MCF 10A (cell line): Measurements from ENCODE around the gene ALOX12B. TPM values are rescaled to one million over a fixed set of nuclear protein-coding genes. Genes with fewer than 3 reads are reported as not detected.

Experiments used
- BruUV-seq: library from RNA; stranded (reverse); fragments of 400-500 nt; replicated peaks from 2 replicates; lab custom pipeline; 2021; lab: Mats Ljungman, UMichigan
- CTCF ChIA-PET: fragments of 300-600 bp; sonication (Branson Sonifier 250); formaldehyde crosslinking; extraction: SDS; loops from one replicate; lab custom pipeline; 2021; ENCODE audit warnings: antibody characterized with exemption, inconsistent platforms; lab: Yijun Ruan, JAX
- POLR2A ChIA-PET: fragments of 300-600, 350-650 bp; sonication (Branson Sonifier 250); formaldehyde crosslinking; extraction: SDS; loops from one replicate; lab custom pipeline; 2020; ENCODE audit warnings: antibody characterized with exemption, inconsistent platforms; lab: Yijun Ruan, JAX
- DNase-seq: peaks from one replicate; pipeline ENCODE4 v3.0.0-alpha.2; 2018; ENCODE audit not compliant: unreplicated experiment
- H3K27ac Mint-ChIP-seq: one replicate; pipeline ENCODE4 v1.8.0; 2022; ENCODE audit warnings: mild to moderate bottlenecking, low read depth, mixed read lengths; ENCODE audit not compliant: unreplicated experiment
- H3K27me3 Mint-ChIP-seq: one replicate; pipeline ENCODE4 v1.8.0; 2022; ENCODE audit warnings: mixed read lengths; ENCODE audit not compliant: insufficient read depth, unreplicated experiment
- H3K36me3 Mint-ChIP-seq: one replicate; pipeline ENCODE4 v1.8.0; 2022; ENCODE audit warnings: mild to moderate bottlenecking, moderate library complexity, mixed read lengths; ENCODE audit not compliant: insufficient read depth, unreplicated experiment
- H3K4me1 Mint-ChIP-seq: one replicate; pipeline ENCODE4 v1.8.0; 2022; ENCODE audit warnings: mixed read lengths; ENCODE audit not compliant: insufficient read depth, unreplicated experiment
- H3K4me3 Mint-ChIP-seq: one replicate; pipeline ENCODE4 v1.8.0; 2022; ENCODE audit warnings: mild to moderate bottlenecking, moderate library complexity, mixed read lengths; ENCODE audit not compliant: unreplicated experiment
- H3K9me3 Mint-ChIP-seq: one replicate; pipeline ENCODE4 v1.8.0; 2022; ENCODE audit warnings: mixed read lengths; ENCODE audit not compliant: unreplicated experiment
- intact Hi-C: fragments of 100-400 bp; cut with micrococcal nuclease; formaldehyde crosslinking; loops from 2 replicates; pipeline ENCODE4 v1.14.1; 2022
- total RNA-seq: library from RNA; stranded (reverse); gene quantifications from 2 replicates; pipeline ENCODE4 v1.2.3, GENCODE V29; 2022
- TF ChIP-seq, protein P1 (sequence below): fragments of 200-600 bp; IDR thresholded peaks from one replicate; pipeline ENCODE4 v1.8.0; 2022; ENCODE audit warnings: antibody characterized with exemption, mild to moderate bottlenecking; ENCODE audit not compliant: unreplicated experiment

ALOX12B gene
- total RNA-seq, 1 experiment from 2014 or later, result 1.3 TPM

DNA sequence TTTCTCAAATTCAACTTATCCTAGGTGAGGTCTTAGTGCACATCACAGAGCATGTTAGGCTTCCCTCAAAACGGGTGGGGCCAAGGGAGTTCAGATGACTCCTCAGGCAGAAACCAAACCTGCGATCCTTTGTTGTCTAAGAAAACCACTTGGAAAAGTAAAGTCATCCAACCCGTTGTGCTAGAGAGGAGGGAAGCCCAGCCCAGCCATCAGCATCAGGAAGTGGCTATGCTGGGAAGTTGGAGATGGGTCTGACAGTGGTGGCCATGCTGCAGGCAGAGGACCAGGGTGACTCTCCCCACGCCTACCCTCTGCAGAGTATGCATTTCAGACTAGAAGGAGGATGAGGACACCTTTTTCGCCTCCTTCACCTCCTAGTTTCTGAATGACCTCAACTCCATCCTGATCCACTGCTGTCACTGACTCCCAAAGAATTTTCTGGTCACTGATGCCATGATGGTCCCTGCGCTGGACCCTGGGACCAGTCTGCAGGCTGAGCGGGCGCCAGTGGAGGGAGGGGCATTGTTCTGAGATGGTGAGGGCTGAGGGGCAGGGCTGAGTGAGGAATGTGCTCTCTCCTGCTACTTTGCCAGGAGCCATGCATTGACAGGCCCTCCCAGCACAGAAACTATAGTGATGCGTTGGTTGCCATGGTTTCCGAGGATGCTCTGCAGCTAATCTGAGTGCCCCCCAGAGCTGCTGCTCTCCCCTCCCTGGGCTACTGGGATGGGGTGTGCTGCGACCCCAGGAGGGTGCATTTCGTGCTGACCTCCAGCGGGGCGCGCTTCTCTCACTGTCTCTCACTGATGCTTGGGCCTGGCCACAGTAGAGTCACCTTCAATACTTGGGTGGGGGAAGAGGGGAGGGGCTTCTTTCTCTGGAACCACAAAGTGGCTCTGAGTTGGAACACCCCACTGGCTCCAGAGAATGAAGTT is 20.4 kb downstream of the ALOX12B start:
- TF ChIP-seq, protein P1, sequence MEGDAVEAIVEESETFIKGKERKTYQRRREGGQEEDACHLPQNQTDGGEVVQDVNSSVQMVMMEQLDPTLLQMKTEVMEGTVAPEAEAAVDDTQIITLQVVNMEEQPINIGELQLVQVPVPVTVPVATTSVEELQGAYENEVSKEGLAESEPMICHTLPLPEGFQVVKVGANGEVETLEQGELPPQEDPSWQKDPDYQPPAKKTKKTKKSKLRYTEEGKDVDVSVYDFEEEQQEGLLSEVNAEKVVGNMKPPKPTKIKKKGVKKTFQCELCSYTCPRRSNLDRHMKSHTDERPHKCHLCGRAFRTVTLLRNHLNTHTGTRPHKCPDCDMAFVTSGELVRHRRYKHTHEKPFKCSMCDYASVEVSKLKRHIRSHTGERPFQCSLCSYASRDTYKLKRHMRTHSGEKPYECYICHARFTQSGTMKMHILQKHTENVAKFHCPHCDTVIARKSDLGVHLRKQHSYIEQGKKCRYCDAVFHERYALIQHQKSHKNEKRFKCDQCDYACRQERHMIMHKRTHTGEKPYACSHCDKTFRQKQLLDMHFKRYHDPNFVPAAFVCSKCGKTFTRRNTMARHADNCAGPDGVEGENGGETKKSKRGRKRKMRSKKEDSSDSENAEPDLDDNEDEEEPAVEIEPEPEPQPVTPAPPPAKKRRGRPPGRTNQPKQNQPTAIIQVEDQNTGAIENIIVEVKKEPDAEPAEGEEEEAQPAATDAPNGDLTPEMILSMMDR, result no peak
- H3K9me3 Mint-ChIP-seq, result no peaks in the 10 kb centered on the region
- H3K4me3 Mint-ChIP-seq, result no peak overlapping the region
- intact Hi-C loops, result no loop called here
- CTCF ChIA-PET, result interaction anchor here (1.8 kb wide), 1 partner anchor 10 kb away, joined by 4 read pairs; no protein-coding TSS in a partner anchor
- POLR2A ChIA-PET, result no interaction called here
- no peak overlapping the region for H3K27ac Mint-ChIP-seq
- H3K4me1 Mint-ChIP-seq, result peaks cover 16% of the 10 kb centered on the region
- BruUV-seq, result no TSS peak
- DNase-seq, result no peak
- no peaks in the 10 kb centered on the region for H3K36me3 Mint-ChIP-seq
- peaks cover 11% of the 10 kb centered on the region for H3K27me3 Mint-ChIP-seq

DNA sequence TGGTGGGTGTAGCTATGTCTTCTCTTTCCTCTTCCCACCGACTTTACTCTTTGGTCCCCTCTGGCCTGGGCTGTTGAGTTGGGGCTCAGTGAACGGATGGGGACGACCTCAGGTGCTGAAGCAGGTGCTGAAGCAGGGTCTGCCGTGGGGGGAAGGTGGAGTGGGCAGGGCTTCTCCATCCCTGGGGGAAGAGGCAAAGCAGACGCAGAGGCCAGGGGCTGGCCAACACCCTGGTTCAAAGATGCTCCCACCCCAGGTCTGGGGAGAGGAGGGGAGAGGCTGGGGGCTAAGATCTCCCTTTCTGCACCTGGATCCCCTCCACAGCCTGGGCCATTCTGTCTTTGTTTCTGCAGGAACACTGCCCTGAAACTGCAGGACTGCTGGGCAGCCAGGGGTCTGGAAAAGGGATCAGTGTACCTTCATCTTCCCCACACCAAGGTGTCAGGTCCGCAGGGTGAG is 22.9 kb downstream of the ALOX12B start:
- Mint-ChIP-seq H3K4me3 (no peak overlapping the region), H3K36me3 (no peaks in the 10 kb centered on the region), H3K9me3 (no peaks in the 10 kb centered on the region), H3K4me1 (peaks cover 19% of the 10 kb centered on the region), H3K27me3 (peaks cover 17% of the 10 kb centered on the region), H3K27ac (no peak overlapping the region)
- intact Hi-C loops, result loop anchor here (5.0 kb wide), 3 partner anchors 238 to 683 kb away; partner anchors contain the start of gene RPL26
- ChIA-PET POLR2A (no interaction called here), CTCF (interaction anchor here (0.6 to 8.3 kb wide), 6 partner anchors 9 to 205 kb away, joined by 3 to 62 read pairs (median 5); no protein-coding TSS in a partner anchor)
- no TSS peak for BruUV-seq
- TF ChIP-seq, protein P1, result no peak
- DNase-seq, result no peak

DNA sequence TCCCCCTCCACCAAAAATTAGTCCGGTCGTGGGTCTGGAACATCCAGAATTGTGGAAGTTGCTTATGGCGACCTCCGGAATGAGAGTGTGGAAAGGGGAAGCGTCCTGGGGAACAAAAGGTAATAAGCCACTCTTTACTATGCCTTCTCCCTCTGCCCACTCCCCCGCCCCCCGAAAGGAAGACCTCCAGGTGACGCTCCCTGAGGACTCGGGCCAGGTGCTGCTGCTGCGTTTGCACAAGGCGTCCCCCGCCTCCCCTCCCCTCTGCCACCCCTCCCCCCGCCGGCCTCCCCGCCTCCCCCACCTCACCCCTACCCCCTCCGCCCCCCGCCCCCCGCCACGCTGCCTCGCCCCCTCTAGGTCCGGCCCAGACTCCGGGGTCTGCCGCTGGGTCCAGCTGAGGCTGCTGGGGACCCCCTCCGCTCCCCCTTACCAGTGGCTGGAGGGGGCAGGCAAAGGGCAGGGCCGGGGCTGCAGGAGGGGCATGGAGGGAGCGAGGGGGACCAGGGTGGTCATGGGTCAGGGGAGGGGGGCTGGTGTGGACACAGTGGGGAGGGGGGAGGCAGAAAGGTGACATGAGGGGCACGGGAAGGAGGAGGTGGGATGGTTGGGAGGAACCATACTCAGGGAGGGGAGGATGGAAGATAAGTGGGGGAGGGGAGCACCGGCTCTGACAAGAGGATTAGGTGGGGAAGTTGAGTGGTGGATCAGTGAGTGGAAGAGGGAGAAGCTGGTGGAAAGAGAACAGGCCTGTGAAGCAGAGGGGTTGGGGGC is 23.6 kb downstream of the ALOX12B start:
- ChIA-PET POLR2A (no interaction called here), CTCF (interaction anchor here (0.6 to 8.3 kb wide), 4 partner anchors 10 to 204 kb away, joined by 4 to 62 read pairs (median 6); no protein-coding TSS in a partner anchor)
- no TSS peak for BruUV-seq
- H3K36me3 Mint-ChIP-seq, result no peaks in the 10 kb centered on the region
- no peak overlapping the region for H3K27ac Mint-ChIP-seq
- H3K4me3 Mint-ChIP-seq, result no peak overlapping the region
- peaks cover 17% of the 10 kb centered on the region for H3K4me1 Mint-ChIP-seq
- DNase-seq, result no peak
- H3K27me3 Mint-ChIP-seq, result peaks cover 17% of the 10 kb centered on the region
- TF ChIP-seq, protein P1, result no peak
- intact Hi-C loops, result loop anchor here (5.0 kb wide), 3 partner anchors 238 to 683 kb away; partner anchors contain the start of gene RPL26
- H3K9me3 Mint-ChIP-seq, result no peaks in the 10 kb centered on the region
